ENCODE results near the gene MZB1. TPM values are rescaled to one million over a fixed set of nuclear protein-coding genes. Genes with fewer than 3 reads are reported as not detected.

MZB1 gene, protein sequence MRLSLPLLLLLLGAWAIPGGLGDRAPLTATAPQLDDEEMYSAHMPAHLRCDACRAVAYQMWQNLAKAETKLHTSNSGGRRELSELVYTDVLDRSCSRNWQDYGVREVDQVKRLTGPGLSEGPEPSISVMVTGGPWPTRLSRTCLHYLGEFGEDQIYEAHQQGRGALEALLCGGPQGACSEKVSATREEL
- total RNA-seq: under 0.01 TPM in 1 of 2 replicates, not detected in the other

GRCh38 chr5:139389701-139390638 is at the start of gene MZB1:
Gene MZB1 (minus strand): TSS chr5:139389913. CDS start chr5:139389856, 57 bp downstream.

DNA sequence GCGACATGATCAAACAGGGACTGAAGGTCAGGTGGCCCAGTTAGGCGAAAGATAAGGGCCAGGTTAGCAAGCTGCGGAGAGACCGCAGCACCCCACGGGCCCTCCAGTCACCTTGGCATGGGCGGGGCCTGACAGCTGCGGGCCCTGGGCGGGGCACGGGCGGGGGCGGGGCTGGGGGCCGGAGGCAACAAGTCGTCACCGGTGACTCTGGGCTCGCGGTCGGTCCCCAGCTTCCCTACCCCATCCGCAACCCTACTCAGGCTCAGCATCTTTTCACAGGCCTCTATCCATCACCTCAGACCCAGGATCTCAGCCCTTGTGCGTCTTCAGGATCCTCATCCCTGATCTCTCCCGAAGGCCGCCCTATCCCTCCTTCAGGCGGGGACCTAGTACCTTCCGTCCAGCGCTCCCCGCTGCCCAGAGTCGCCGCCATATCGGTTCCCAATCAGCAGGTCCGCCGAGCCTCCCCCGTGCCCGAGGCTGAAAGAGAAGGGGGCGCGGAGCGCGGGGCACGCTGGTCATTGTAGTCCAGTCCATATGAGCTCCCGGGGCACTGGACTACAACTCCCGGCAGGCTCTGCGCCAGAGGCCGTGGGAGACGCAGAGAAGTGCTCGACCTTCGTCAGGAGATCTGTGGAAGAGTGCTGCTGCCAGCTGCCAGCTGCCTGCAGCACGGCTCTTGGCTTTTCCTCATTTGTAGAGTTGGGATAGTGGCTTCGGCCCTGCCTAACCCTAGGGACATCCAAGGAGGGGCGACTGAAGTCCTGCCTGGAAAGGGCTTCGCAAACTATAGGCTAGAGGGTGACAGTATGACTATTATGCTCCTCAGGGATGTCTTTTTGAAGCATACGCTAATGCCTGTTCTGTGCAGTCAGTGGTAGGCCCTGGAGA is 49.5 kb upstream of the MZB1 start, which contains the start of gene DNAJC18:
TSS of gene DNAJC18 (minus strand) at position 513 of the 891 bp plus-strand sequence. CDS start at position 433, 80 bp downstream.

GRCh38 chr5:139403787-139404483 is 14.2 kb upstream of the MZB1 start, which contains the start of gene SPATA24:
Gene SPATA24 (minus strand): TSS chr5:139404089. CDS start chr5:139404060, 29 bp downstream.

GRCh38 chr5:139394654-139395566 is 5.2 kb upstream of the MZB1 start, which contains the start of gene PROB1:
Gene PROB1 (minus strand): TSS chr5:139395104. CDS start chr5:139395081, 23 bp downstream.

GRCh38 chr5:139383275-139383992 is 6.3 kb downstream of the MZB1 start, which contains the start of gene SLC23A1:
Gene SLC23A1 (minus strand): TSS chr5:139383297. CDS start chr5:139383253, 44 bp downstream.

GRCh38 chr5:139341689-139342422 is 47.9 kb downstream of the MZB1 start, which contains the start of gene PAIP2:
Gene PAIP2 (plus strand): TSS chr5:139341854. CDS start chr5:139363785, 21,931 bp downstream.

Other genes starting within 250 kb of the MZB1 start
- gene SIL1, start 191.5 kb downstream of the MZB1 start, total RNA-seq: 39.5 and 51.4 TPM in 2 replicates
- gene MATR3, start 96.2 kb downstream of the MZB1 start, total RNA-seq: 157 and 202 TPM in 2 replicates
- gene PAIP2, start 48.1 kb downstream of the MZB1 start, total RNA-seq: 28.3 and 30.1 TPM in 2 replicates
- gene SLC23A1, start 6.6 kb downstream of the MZB1 start, total RNA-seq: not detected in 2 replicates
- gene PROB1, start 5.2 kb upstream of the MZB1 start, total RNA-seq: 0.73 and 1.8 TPM in 2 replicates
- gene SPATA24, start 14.2 kb upstream of the MZB1 start, total RNA-seq: 4.5 and 6.2 TPM in 2 replicates
- 5.5 and 6.2 TPM in 2 replicates for gene DNAJC18, start 49.6 kb upstream of the MZB1 start, total RNA-seq
- gene ECSCR, start 72.8 kb upstream of the MZB1 start, total RNA-seq: 0.37 TPM in 1 of 2 replicates, not detected in the other
- gene SMIM33, start 81.1 kb upstream of the MZB1 start, total RNA-seq: not detected in 2 replicates
- 18.7 and 23.9 TPM in 2 replicates for gene STING1, start 92.8 kb upstream of the MZB1 start, total RNA-seq
- gene UBE2D2, start 171.4 kb upstream of the MZB1 start, total RNA-seq: 44.6 and 50.7 TPM in 2 replicates